Kidney (tissue), 14 donors: ENCODE results near the gene ACTR6. TPM values are rescaled to one million over a fixed set of nuclear protein-coding genes. Genes with fewer than 3 reads are reported as not detected.

Experiments
- DNase-seq, 5 donors: peaks; one replicate each; pipeline ENCODE4 v3.0.0-alpha.2; 2013 to 2020
- FAIRE-seq: peaks from 2 replicates; lab custom pipeline; 2012; peaks lifted over from hg19 to GRCh38; lab: Jason Lieb, UNC
- H3K27ac ChIP-seq, 2 donors: one replicate each; pipeline ENCODE4 v1.7.0; 2013; ENCODE audit warnings: low read depth in 2 of 2, low read length in 2 of 2, inconsistent platforms in 1 of 2
- H3K27me3 ChIP-seq: one replicate; pipeline ENCODE4 v1.7.1; 2013; ENCODE audit warnings: low read length, inconsistent platforms; ENCODE audit not compliant: control insufficient read depth, insufficient read depth
- H3K36me3 ChIP-seq, 3 donors: one replicate each; pipeline versions ENCODE4 v1.7.0 to v1.7.1; 2013; ENCODE audit warnings: low read length in 3 of 3, control low read depth in 1 of 3, inconsistent platforms in 1 of 3; ENCODE audit not compliant: insufficient read depth in 3 of 3, control insufficient read depth in 2 of 3
- H3K4me1 ChIP-seq, 3 donors: one replicate each; pipeline versions ENCODE4 v1.7.0 to v1.7.1; 2013; ENCODE audit warnings: low read length in 3 of 3, inconsistent platforms in 1 of 3, low read depth in 1 of 3; ENCODE audit not compliant: control insufficient read depth in 2 of 3, insufficient read depth in 2 of 3
- H3K4me3 ChIP-seq, 3 donors: one replicate each; pipeline versions ENCODE4 v1.7.0 to v1.8.1; 2013; ENCODE audit warnings: low read length in 3 of 3, control low read depth in 1 of 3, inconsistent platforms in 1 of 3
- H3K9ac ChIP-seq, 3 donors: one replicate each; pipeline versions ENCODE4 v1.7.0 to v1.7.1; 2013; ENCODE audit warnings: low read length in 3 of 3, control low read depth in 1 of 3, inconsistent platforms in 1 of 3
- H3K9me3 ChIP-seq, 3 donors: one replicate each; pipeline versions ENCODE4 v1.7.0 to v1.7.1; 2013; ENCODE audit warnings: low read length in 3 of 3, control low read depth in 1 of 3, inconsistent platforms in 1 of 3; ENCODE audit not compliant: control insufficient read depth in 2 of 3, insufficient read depth in 1 of 3
- CTCF ChIP-seq: IDR thresholded peaks from 3 replicates; pipeline ENCODE4 v1.5.1; 2012; ENCODE audit warnings: mild to moderate bottlenecking, moderate library complexity, borderline replicate concordance; ENCODE audit not compliant: insufficient read depth; ENCODE audit errors: extremely low read depth
- intact Hi-C: fragments of 100-400 bp; cut with DNase I; formaldehyde crosslinking; loops from one replicate; pipeline ENCODE4 v1.11.1; 2022
- polyA plus RNA-seq: library from polyadenylated mRNA; stranded (reverse); fragments of 350-450 nt; fragmentation: Illumina TruSeq; extraction: RNeasy Lipid Tissue Mini Kit (QIAGEN cat#74804); gene quantifications from one replicate; pipeline ENCODE4 v1.2.3, GENCODE V29; 2014; ENCODE audit warnings: low read depth, low replicate concordance; ENCODE audit not compliant: insufficient read depth
- total RNA-seq: library from RNA; stranded (reverse); fragmentation: NEBNext Ultra II Directional; extraction: Animal tissue kit (Norgen Biotek cat#: 25700); gene quantifications from one replicate; pipeline ENCODE4 v1.2.1, GENCODE V29; 2021
- donor health status: control.
- donor health status: control.
- donor health status: control.
- donor health status: control.
- donor health status: control.
- donor health status: DM: yes; HTN: yes; CAD: no.
- donor health status: Normal renal cell carcinoma (clear cell type).

Gene ACTR6
- total and polyA plus RNA-seq, 2 donors from 2014 or later: 23.1 to 29.2 TPM

GRCh38 chr12:100207311-100207710 lies 6.7 kb downstream of the ACTR6 start:
- H3K36me3 ChIP-seq: peaks cover 8 to 15% (median 14%) of the 10 kb centered on the region in 3 donors
- no peak for FAIRE-seq
- no peak for TF ChIP-seq CTCF

GRCh38 chr12:100208834-100209233 lies 8.2 kb downstream of the ACTR6 start:
- Histone ChIP-seq H3K4me3 (no peak overlapping the region), H3K4me1 (no peaks in the 10 kb centered on the region), H3K27me3 (no peaks in the 10 kb centered on the region), H3K36me3 (peaks cover 10 to 15% (median 14%) of the 10 kb centered on the region in 3 donors), H3K27ac (no peak overlapping the region), H3K9ac (no peak overlapping the region), H3K9me3 (no peaks in the 10 kb centered on the region)
- FAIRE-seq (no peak), DNase-seq (no peak)
- intact Hi-C loops: no loop called here
- TF ChIP-seq CTCF: no peak

More at GRCh38 chr12:100207311-100207710, 6.7 kb downstream of the ACTR6 start:
- Histone ChIP-seq H3K27ac (no peak overlapping the region), H3K4me1 (no peaks in the 10 kb centered on the region), H3K9me3 (no peaks in the 10 kb centered on the region), H3K9ac (no peak overlapping the region), H3K4me3 (no peak overlapping the region), H3K27me3 (no peaks in the 10 kb centered on the region)
- intact Hi-C loops: no loop called here
- no peak for DNase-seq

- Histone ChIP-seq H3K27ac (no peak overlapping the region), H3K27me3 (no peaks in the 10 kb centered on the region), H3K36me3 (peaks cover 13 to 15% (median 14%) of the 10 kb centered on the region in 3 donors), H3K9ac (no peak overlapping the region), H3K4me3 (no peak overlapping the region), H3K4me1 (peaks cover 0 to 2% (median 0%) of the 10 kb centered on the region in 3 donors), H3K9me3 (no peaks in the 10 kb centered on the region)
- no peak for DNase-seq
- FAIRE-seq: no peak
- no peak for TF ChIP-seq CTCF
- intact Hi-C loops: no loop called here
Observed at GRCh38 chr12:100211698-100212097, 11.1 kb downstream of the ACTR6 start.
